HG02759 (cell line): ENCODE measurements around the gene SEC14L6.
"Not testable (repeated sequence)": the region's sequence is repeated elsewhere in the genome, so short reads cannot be mapped to it uniquely, and the experiment has no call there.

Experiments
- ATAC-seq: cut with Tn5 transposase; IDR thresholded peaks from one replicate; pipeline ENCODE4 v1.9.1; 2021; ENCODE audit warnings: mild to moderate bottlenecking, moderate library complexity; ENCODE audit not compliant: unreplicated experiment

The SEC14L6 gene

DNA sequence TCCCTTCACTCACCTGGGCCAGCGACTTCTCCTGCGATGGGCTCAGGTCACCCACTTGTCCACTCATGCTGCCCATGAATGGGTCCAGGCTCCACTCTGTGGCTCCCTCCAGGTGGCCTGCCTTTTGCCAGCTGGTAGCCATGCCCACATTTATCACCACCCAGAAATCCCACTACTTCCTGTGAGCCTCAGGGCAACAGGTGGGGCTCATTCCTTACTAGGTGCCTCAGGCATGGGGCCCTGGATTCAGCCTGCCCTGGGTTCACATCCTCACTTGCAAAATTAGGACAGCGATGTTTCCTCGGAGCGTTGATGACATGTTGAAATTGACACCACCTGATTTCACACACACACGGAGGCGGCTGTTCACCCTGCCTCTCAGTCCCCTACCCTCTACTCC lies at the start of gene SEC14L6:
SEC14L6 (minus strand) TSS at position 126 of the 400 bp plus-strand sequence; CDS start at position 67, 59 bp downstream.
- no peak for ATAC-seq

DNA sequence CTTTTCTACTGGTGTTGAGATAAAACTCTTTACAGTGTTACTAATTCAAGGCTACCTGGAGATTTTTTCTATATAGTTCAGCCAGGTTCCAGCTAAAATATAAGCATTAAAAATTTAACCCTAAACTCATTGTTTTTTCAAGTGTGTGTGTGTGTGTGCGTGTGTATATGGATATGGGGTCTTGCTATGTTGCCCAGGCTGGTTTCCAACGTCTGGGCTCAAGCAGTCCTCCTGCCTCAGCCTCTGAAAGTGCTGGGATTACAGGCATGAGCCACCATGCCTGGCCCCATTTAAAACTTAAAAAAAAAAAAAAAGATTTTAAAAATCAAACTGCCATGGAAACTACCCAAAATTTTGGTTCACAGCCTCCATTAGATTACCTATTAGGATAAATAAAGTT lies 49.7 kb upstream of the SEC14L6 start:
- ATAC-seq = no peak

DNA sequence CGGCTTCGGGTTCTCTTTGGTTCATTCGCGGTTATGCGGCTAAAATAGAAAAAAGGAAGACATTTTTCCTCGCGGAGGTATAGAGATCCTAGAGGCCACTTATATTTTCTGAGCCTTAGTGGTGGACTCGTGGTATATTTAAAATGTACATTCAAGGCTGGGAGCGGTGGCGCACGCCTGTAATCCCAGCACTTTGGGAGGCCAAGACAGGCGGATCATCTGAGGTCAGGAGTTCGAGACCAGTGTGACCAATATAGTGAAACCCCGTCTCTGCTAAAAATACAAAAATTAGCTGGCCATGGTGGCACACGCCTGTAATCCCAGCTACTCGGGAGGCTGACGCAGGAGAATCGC lies 45.8 kb upstream of the SEC14L6 start:
- ATAC-seq = not testable (repeated sequence)

DNA sequence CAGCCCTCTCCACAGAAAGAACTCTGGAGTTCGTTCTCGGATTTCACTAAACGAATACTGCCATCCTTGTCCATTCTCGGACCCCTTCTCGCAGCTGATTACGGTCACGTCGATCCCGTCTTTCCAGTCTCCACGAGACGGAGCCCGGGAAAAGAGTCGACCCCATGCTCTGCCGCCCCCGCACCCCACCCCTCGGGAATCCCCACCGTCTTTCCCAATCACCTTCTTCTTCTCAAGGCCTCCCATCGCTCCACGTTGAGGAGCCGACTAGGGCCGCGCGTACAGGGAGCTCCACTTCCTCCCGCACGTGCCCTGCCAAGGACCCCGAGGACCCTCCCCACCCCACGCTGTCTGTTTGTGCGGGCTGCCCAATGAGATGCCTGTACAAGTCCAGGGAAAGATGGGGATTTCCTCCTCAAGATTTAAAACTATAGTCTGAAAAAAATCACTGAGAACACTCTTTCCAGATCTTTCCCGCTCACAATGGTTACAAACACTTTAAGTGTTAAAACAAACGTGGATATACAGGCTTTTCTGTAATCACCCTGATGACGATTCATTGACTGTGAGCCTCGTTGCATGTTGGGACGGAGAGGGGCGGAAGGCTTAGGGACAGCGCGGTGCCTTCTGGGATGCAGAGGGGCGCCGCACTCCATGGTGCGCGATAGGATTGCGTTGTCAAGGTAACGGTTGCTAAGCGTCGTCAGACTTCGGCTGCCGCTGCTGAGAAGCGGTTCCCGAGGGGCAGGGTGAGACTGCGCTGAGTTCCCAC lies 45.2 kb upstream of the SEC14L6 start, which contains the start of gene PES1:
PES1 (minus strand) TSS at position 323 of the 772 bp plus-strand sequence; CDS start at position 246, 77 bp downstream.
- ATAC-seq = peak; percentile 98

DNA sequence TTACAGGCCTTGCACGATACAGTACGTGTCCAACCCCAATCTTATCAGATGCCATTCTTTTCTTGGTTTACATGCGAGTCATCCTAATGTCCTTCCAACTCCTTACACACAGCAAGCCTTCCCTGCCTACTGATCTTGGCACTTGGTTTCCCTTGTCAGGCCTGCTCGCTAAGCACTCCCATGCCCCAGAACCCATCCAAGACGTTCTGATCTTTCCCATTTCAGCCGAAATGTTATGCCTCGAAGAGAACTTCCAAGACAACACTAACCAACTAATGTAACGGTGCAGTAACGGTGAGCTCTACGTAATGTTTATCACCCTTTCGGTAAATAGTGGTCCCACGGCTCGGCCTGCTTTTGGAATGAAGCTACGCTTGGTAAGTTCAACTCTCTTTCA lies 44.6 kb upstream of the SEC14L6 start:
- ATAC-seq = no peak

DNA sequence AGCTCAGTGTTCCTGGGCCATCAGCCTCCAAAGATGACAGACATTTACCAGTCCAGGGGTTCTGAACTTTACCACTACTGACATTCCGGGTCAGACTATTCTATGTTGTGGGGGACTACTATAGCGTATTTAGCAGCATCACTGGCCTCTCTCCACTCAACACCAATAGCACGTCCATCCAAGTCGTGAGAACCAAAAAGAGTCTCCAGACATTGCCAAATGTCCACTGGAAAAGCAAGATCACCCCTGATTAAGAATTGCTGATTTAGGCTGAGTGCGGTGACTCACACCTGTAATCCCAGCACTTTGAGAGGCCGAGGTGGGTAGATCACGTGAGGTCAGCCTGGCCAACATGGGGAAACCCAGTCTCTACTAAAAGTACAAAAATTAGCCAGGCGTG lies 39.9 kb upstream of the SEC14L6 start:
- no peak for ATAC-seq

DNA sequence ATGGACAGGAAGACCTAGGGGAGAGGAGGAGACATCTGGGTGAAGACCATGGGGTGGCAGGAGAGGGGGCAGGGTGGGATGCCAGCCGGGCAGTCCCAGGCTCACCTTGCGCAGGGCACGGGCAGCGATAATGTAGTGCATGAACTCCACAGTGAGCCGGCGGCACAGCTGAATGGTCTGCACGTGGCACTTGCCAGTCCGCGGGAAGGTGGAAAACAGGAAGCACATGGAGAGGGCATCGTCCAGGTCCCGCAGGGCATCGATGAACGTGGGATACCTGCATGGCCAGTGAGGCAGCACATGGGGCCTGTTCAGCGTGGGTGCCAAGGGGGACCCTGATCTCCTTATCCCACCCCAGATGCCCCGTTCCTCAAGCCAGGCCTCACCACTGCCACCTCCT lies 37.9 kb upstream of the SEC14L6 start:
- ATAC-seq = no peak

DNA sequence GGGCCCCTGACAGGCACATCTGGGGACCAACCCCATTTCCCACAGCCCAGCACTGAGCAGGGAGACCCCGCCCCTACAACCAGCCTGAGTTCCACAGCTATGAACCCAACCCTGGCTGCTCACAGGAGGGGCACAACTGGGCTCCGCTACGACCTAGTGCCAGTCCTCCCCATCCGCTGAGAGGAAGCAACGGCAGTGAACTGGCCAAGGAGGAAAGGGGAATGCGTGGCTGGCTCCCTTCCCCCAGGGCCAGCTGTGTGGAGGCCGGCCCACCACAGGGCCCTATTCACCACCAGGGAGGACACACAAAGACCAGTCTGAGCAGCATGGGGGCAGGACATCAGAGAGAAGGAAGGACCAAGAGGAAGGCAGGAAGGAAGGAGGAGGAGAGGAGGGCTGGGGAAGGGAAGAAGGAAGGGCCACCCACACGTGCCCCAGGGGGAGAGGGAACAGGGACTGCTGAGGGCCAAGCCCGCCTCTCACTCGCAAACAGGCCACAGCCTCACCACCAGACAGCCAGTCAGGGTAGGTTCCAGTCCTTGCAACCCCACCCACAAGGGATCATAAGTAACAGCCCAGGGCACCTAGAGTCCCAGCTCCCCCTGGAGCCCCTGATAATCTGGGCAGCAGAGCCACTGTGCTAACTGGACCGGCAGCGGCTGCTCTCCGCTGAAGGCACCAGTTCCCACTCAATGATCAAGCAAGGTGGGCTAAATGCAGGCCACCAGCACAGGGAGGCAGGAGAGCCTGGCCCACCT lies 36.4 kb upstream of the SEC14L6 start:
- no peak for ATAC-seq

DNA sequence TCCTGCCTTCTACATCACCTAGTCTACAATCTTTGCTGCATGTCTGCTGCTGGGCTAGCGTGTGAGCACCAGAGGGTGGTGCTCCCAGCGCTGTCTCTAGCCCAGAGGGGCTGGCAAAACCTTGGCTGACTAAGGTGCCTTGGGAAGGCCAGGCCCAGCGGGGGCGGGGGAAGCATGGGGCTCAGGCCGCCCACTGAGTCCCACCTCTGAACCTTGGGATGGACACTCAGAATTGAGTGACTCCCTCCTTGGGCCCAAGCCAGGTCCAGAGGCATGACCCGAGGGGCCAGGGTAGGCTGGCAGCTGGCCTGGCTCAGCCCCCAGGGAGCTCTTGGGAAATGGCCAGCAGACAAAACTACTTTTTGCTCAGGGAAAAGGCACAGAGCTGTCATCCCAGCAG lies 35.5 kb upstream of the SEC14L6 start:
- ATAC-seq = no peak

DNA sequence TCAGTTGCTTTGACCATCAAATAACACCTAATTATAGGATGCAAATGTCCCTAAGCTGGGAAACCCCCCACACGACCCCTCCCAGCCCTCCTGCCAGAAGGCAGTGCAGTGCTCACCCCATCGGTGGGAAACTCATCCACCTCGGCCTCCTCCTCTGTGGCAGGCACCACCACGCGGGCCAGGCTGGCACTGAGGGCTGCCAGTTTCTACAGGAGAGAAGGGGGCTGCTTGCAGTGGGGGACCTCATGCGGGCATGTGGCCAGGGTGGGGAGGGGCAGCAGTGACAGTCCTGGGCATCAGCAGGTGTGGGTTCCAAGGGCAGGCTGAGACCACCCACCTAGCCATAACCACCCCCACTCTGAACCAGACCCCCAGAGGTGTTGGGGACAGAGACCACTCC lies 34.4 kb upstream of the SEC14L6 start:
- ATAC-seq = no peak

DNA sequence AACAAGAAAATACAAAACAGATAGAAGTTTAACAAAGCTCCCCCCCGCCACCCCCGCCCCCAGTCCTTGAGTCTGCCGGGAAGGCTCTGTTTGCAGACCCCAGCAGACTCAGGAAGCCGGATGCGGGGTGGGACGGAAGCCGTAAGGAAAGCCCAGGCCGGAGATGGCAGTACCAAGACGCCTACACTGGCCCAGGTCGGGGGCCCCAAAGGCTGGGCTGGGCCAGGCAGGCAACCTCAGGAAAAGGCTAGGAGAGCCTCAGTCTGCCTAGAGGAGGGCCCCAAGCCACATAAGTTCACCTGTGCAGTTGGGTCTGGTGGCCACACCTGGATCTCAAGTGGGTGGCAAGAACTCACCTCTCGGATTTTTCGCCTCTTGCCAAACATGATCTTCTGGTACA lies 31.9 kb upstream of the SEC14L6 start:
- ATAC-seq = no peak

DNA sequence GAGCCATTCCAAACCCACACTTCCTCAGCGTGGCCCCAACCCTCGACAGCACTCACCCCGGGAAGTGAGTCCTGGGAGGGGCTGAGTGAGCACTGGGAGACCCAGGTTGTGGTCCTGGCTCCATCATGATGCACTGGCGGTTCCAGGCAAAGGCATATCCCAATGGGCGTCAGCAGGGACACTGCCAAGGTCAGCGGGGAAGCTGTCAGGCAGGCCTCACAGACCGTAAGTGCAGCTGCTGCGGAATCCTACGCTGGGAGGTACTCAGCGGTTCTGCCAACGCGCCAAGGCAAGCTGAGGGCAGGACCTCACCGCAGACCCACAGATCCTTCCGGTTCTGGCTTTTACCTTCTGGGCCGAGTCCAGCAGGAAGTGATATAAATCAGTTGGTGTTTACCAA lies 29.3 kb upstream of the SEC14L6 start:
- ATAC-seq = no peak

DNA sequence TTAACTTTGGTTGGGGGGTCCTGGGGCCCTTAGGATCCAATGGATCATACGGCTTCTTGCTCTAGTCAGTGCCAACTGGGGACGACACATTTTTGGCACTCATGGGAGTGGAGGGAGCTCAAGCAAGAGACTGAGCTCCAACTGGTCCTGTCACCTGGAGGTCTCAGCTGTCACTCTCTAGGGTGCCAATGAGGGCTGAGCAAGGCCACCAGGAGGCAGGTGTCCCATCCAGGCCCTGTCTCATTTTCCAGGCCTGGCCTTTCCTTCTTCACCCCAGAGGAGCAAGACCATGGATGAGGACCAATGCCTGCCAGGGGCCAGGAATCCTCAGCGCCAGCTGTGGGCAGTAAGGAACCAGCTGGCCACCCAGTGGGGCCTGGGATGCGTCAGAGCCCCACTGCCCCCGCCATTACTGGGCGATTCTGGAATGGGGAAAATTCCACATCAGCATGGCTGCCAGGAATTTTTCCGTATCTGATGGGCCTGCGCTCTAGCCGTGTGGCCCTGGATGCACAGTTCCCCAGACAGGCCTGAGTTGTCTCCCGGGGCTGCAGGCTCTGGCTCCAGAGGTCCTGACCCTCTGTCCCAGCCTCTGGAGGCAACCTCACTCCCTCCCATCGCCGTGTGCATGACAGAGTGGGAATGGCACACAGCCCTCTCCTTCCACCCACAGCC lies 28.6 kb upstream of the SEC14L6 start:
- no peak for ATAC-seq

DNA sequence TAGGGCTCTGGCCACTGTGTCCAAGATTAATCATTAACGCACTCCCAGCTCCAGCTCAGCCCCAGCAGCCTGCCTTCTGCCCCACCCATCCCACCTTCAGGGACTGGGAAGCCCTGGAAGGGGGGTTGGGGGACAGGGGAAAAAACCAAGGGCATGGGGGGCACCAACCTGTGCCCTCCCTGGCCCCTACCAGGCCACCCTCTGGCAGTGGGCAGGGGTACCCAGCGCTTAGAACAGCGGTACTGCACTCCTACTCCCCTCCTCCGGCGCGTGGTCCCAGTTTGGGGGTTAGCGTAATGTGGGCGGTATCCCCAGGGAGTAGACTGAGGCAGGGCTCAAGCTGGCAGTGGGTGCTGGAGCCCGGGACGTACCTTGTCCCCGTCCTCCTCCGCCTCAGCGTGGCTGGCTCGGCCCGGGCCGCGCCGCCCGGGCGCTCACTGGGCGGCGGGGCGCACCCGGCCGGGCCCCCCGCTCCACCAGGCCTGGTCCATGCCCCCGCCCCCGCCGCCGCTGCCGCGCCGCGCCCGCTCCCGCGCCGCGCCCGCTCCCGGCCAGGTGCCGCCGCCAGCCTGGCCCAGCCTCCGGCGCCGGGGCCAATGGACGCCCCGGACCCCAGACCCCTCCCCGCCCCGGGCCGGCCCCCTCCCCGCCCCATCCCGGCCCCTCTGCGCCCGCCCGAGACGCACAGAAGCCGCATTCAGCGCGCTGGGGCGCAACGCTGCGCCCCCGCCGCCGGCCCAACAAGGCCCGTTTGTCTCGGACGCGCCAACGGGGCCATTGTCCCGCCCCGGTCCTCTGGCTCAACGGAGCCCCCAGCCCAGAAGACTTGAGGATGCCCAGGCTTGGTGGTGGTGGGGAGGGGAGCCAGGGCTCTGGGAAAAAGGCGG lies 27.8 kb upstream of the SEC14L6 start, which contains the start of gene GAL3ST1:
GAL3ST1 (minus strand) TSS at position 571 of the 887 bp plus-strand sequence. CDS start 17,273 bp downstream, outside the sequence.
- ATAC-seq = no peak

DNA sequence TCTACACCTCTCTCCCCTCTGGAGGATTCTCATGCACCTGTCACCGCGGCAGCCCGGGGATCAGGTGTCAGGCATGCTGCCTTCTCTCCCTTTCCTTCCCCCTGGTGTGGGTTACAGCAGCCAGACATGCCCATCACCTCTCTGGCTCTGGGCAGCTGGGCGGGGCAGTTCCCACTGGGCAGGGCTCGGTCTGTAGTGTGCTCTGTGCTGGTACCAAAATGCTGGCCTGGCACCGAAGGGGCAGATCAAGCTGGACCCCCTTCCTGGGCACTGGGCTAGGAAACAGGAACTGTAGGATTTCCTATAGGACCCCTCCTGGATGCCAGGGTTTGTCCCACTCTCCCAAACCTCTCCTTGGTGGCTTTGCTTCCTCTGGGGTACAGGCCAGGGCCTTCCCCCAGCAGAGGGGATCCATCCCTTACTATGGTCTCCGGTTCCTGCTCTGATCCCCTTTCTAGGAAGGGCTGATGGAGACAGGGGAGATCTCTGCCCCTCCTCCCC lies 27.1 kb upstream of the SEC14L6 start:
- no peak for ATAC-seq

DNA sequence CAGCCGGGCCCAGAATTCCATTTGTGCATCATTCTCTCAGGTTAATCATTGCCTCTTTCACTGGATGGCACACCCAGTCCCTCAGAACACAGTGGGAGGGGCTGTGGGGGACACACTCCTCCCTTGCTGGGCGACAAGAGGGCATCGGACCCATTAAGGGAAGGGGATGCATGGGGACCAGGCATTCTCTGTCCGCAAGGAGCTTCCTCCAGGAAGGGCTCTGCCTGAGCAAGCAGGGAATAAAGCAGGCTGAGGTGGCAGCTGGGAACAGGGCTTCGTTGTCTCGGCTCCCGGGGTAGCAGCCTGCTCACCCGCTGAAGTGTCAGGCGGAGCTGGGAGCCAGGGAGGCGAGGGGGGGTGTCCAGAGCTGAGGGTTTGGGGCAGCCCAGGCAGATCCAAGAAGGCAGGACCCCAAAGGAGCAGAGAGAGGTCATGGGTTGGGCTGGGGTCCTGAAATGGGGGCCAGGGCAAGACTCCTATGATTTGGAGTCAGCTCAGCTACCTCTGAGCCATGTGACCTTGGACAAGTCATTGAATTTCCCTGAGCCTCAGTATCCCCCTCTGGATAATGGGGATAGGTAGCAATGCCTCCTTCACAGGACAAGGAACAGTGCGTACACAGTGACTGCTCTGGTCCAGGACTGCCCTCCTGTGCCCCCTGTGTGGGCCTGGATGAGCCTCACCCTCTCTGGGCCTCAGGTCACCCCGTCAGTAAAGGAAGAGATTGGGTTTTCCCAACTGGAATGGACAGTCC lies 26.5 kb upstream of the SEC14L6 start:
- ATAC-seq = no peak

DNA sequence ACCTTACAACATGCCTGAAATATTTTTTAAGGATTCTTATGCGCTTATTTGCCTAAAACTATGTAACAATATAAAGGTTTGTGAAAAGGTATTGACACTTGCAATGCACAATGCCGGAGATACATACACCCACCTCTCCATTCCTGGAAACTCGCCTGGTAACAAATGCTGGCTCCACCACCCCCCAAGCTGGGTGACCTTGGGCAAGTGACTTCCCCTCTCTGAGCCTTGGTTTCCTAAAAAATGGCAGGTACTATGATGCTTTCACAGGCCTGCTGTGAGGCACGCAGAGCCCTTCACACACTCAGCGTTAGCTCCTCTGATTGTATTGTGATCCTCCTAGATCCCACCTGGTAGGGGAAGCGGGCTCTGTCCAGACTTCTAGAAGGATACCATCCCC lies 25.7 kb upstream of the SEC14L6 start:
- no peak for ATAC-seq

DNA sequence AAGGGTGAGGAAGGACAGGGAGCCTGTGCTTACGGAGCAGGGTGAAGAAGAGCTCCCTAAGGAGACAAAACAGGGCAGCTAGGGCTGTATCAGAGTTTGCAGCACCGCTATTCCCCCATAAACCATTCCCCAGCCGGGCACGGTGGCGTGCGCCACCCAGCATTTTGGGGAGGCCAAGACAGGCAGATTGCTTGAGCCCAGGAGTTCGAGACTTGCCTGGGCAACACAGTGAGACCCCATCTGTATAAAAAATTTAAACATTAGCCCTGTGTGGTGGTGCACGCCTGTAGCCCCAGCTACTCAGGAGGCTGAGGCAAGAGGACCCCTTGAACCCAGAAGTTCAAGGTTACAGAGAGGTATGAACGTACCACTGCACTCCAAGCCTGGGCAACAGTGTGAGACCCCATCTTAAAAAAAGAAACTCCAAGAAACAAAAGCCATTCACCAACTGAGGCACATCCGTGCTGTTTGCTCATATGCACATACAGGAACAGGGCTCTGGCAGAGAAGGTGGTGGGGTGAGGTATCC lies 23.2 kb upstream of the SEC14L6 start:
- ATAC-seq = no peak

DNA sequence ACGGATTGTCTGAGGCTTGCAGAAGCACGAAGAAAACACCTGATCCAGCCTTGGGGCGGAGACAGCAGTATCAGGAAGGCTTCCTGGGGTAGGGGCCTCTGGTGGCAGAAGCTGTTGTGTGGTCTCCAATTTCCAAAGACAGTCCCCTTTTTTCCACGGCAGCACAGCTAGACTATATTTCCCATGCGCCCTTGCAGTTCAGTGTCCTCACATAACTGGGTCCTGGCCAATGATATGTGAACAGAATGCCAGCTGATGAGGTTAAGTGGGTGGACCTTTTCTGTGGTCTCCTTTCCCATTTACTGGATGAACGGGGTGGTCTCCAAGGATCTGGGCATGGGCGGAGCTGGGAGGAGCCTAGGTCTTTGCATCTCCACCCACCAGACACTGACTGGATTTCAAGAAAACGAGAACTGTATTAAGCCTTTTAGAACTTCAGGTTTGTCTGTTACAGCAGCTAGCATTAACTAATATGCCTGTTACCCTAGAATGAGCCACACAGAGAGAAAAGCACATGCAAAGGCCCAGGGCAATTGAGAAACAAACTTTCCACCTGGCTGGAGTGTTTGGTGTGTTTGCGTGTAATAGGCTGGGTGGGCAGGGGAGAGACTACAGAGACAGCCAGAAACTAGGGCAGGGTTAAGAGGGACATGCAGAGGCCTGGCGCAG lies 21.7 kb upstream of the SEC14L6 start:
- ATAC-seq = no peak
